SKM-1 treated with dmso at 0.1 percent for 144 hours (cell line): ENCODE results near the gene TAF5L.
"Not testable (repeated sequence)": the region's sequence is repeated elsewhere in the genome, so short reads cannot be mapped to it uniquely, and the experiment has no call there.

Source experiments
- DNase-seq: peaks from one replicate; lab custom pipeline; 2025; ENCODE audit not compliant: unreplicated experiment; lab: John Stamatoyannopoulos, UW

Gene TAF5L

DNA sequence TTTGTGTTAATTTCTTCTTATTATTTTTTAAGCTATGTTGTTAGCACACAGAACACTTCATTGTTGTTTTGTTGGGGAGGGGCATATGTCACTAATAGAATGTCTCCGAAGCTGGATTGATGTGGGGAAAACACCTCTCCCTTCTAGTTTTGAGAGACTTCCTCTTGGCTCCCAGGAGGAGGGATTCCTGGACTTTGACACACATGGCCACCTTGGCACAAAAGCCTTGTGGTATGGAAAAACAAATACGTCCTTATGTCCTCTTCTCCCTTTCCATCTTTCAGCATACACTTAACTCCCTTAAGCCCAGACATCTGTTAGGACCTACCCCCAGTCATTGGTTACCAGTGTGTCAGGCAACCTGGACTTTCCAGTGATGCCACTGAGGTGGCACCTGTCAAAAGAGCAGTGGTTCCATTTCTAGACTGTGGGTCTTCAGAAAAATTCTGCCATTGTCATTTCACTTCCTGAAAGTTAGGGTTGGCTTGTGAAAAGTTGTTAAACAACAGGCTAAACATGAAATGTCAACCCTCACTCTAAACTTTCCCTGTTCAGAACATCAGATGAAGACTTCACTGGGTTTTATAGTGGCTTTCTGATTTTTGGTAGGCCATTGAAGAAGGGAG, 54.9 kb downstream of the TAF5L start:
- DNase-seq, result no peak

DNA sequence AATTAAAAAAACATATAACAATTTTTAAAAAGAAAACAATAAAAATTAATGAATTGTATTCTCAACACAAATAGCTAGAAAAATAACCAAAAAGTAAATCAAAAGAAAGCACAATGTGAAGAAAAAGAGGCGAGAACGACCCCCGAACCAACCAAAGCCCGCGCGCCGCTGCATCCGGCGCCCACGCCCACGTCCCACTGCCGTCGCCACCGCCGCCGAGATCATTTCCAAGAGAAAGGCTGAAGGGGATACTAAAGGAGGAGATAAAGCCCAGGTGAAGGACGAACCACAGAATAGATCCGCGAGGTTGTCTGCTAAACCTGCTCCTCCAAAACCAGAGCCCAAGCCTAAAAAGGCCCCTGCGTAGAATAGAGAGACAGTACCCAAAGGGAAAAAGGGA, 55.6 kb downstream of the TAF5L start:
- DNase-seq, result no peak

DNA sequence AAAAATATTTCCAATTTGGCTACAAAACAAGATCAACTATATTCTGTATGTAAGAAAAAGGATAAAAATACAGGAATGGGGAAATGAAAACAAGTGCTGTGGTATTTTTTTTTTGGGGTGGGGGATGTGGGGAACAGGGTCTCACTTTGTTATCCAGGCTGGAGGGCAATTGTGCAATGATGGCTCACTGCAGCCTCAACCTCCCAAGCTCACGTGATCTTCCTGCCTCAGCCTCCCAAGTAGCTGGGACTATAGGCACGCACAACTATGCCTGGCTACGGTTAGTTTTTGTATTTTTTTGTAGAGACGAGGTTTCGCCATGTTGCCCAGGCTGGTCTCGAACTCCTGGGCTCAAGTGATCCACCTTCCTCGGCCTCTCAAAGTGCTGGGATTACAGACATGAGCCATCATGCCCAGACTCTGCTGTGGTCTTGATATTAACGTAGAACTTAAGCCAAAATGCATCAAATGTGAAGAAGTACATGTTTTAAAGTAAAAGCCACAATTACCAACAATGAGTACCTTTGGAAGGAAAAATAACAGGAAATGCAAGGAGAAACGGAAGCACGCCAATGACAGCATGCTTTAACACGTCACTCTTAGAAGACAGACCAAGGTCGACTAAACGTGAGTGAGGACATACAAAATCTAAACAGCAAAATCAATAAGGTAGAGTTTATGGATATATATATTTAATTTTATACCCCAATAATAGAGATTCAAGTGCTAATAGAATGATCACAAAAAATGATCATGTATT, 58.6 kb downstream of the TAF5L start:
- peak; percentile 29 for DNase-seq

DNA sequence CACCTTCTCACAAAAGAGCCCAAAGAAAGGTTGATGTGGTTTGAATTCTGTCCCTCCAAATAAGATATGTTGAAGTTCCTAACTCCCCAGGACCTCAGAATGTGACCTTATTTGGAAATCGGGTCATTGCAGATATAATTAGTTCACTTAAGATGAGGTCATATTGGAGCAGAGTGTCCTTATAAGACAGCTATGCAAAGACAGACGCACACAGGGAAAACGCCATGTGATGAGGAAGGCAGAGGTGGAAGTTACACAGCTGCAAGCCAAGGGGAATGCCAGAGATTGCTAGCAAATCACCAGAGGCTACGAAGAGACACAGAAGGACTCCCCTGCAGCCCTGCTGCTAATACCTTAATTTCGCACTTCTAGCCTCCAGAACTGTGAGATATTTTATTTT, 62.2 kb downstream of the TAF5L start:
- DNase-seq, result peak; percentile 12

DNA sequence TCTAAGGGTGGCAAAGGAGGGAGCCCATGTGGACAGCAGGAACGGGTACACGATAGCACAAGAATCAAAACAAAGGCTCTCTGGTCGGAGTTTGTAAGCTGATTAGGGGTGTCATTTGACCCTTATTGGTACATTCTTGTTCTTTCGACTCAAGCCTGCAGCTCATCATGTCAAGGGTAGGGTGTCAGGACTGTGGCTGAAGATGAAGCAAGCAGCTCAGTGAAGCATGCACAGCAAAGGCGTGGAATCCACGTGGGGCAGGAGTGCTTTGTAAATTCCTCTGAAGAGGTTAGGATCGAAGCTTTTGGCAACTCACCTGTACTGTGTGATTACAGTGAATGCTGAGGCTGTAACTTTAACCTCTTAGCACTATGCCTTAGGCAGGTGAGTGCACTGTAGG, 62.7 kb downstream of the TAF5L start:
- no peak for DNase-seq

DNA sequence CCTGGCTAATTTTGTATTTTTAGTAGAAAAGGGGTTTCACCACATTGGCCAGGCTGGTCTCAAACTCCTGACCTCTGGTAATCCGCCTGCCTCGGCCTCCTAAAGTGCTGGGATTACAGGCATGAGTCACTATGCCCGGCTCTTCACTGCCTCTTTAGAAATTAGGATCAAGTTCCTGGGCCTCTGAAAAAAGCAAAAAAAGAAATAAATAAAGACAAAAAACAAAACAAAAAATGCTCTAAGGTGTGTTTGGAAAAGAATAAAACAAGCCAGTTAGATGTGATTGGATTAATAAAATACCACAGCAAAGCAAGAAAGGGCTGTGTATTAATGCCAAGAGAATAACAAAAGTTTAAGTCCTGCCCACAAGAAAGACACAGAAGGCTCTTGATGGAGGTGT, 63.2 kb downstream of the TAF5L start:
- DNase-seq, result no peak

DNA sequence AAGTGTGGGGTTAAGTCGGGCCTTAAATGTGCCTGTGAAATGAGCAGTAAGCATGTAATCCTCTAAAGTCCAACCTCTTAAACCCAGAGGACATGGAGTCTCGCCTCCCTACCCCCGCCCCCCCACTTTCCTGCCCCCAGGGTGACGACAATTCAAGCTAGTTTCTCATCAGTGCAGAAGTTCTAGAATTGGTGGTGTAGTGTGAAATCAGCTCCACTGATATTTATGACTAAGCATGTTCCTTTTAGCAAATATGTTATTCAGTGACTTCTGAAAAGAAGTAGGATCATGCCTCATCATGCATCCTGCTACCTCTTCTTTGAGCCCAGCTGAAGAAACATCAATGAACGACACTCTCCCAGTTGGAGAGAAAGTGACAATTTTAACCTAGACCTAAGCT, 64.8 kb downstream of the TAF5L start:
- DNase-seq, result no peak

DNA sequence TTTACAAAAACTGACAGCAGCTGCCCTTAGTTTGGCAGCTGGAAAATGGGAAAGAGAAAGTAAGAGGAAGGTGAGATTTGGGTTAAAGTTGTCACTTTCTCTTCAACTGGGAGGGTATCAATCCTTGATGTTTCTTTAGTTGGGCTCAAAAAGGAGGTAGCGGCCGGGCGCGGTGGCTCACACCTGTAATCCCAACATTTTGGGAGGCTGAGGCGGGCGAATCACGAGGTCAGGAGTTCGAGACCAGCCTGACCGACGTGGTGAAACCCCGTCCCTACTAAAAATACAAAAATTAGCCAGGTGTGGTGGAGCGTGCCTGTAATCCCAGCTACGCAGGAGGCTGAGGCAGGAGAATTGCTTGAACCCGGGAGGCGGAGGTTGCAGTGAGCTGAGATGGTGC, 65.8 kb downstream of the TAF5L start:
- not testable (repeated sequence) for DNase-seq

DNA sequence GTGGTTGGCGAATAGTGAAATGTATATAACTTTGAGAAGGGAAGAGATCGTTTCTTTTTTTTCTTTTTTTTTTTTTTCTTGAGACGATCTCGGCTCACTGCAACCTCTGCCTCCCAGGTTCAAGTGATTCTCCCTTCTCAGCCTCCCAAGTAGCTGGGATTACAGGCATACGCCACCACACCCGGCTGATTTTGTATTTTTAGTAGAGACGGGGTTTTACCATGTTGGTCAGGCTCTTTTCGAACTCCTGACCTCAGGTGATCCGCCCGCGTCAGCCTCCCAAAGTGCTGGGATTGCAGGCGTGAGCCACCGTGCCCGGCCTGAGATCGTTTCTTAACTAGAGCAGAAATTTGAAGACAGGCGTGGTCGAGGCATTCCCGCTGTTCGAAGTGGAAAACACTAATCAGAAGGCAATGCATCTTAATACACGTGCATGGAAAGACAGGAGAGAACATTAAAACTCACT, 66.6 kb downstream of the TAF5L start:
- DNase-seq, result not testable (repeated sequence)

DNA sequence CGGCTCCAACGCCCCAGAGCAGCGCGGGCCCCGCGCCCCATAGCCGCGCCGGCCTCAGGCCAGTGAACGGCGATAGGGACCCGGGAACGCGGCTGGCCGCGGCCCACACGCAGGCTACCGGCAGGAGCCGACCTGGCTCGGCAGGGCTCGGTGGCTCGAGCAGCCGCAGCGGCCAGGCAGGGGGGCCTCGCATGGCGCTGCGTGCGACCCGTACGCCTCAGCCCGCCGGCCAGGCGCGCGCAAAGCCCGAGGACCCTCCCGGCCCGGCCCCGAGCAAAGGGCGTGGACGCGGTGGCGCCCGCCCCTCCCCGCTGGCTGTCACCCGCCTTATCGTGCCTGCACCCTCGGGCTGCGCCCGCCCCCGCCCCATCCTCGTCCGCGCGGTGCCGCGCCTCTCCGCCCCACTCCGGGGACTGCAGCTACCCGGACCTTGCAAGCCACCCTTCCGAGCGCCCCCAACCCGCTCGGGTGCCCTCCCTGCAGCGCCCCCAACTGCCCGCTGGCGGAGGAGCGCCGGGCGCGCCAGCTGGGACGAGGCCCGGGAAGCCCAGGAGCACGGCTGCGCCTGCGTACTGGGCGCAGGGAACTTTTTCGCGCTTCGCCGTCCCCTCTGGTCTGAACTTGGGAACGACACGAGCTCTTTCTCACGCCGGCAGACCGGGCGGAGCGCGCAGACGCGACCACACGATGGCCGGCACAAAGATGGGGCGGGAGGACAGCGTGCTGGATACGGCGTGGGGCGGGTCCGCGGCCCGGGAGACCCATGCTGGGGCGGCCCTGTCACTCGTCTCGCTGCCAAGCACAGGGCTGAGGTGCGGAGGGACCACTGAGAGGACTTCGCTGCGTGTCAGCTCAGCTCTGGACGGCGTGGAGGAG, 67.2 kb downstream of the TAF5L start, which contains the start of gene ABCB10:
Gene ABCB10 (minus strand): TSS at position 248 of the 876 bp plus-strand sequence. CDS start 55 bp downstream, at position 193.
- peak; percentile 99 for DNase-seq

DNA sequence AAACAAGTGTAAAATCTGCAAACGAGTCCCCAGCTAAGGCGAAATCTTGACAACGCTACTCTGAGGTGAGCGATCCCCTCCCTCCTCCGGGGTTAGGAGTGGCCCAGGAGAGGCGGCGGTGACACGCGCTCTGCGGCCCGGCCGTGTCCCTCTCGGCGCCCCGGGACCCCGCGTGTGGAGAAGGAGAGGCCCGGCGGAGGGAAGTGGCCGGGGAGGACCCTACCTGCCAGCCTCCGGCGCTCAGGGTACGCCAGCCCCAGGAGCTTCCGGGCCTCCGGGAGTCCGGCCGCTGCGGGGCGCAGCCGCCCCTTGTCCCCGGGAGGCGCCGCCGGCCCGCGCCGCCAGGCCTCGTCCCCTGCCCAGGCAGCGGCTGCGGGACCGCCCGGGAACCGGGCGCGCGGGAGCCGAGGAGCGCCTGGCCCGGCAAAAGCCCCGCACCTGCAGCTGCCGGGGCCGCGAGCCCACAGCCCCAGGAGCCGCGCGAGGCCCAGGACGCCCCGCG, 68.0 kb downstream of the TAF5L start:
- DNase-seq, result no peak

DNA sequence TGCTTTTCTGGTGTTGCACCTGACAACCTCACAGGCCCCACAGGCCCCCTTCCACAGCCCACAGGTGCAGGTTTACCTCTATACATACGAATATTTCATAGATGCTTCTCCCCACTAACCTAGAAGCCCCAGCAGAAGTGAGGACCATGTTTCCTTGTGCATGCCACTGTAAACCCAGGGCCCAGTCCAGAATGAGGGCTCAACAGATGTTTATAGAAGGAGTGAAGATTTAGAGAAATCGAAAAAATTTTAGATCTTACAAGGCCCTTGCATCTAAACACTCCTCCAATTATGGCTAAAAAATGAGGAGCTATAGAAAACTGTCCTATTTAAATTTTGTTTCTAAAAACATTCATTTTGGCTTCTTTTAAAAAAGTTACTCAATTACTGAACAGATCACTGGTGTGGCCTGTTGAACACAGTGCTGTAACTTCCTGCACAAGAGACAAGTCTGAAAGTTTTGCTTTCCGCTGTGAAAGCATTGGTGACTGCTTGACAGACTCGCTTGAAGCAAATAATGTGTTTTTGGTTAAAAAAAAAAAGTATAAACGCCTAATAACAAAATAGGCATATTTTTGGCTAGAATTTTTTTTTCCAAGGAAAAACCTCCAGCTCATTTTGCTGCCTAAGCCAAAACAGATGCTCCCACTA, 68.6 kb downstream of the TAF5L start:
- peak; percentile 38 for DNase-seq

DNA sequence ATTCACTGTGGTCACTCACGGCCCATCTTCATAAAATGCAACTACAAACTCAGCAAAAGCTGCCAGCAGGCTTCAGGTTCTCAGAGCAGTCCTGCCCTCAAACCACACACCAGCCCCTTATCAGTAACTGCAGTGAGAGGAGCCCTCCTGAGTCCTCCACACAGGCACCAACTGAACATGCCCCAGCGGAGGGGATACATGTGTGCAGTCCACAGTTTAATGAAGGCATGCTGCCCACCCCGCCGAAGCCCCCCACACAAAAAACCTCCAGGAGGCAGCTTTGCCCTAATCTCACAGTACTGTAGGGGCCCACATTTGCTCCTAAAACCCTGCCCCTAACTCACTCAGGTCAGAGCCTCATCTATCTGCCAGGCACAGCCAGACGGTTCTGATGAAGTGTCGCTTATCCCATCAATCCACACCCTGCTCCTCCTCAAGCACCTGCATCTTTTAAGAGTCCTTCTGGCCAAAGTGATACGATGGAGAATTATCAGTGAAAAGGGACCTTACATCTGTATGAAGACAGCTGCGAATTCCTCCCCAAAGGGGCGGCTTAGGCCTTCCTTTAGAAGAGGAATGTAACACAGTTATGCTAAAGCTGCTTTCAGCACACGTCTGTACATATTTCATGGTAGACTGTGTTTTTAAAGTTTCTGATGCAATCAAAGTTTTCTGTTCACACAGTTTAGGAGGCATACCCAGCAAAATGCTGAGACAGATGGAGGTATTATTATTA, 70.9 kb downstream of the TAF5L start:
- DNase-seq, result no peak

DNA sequence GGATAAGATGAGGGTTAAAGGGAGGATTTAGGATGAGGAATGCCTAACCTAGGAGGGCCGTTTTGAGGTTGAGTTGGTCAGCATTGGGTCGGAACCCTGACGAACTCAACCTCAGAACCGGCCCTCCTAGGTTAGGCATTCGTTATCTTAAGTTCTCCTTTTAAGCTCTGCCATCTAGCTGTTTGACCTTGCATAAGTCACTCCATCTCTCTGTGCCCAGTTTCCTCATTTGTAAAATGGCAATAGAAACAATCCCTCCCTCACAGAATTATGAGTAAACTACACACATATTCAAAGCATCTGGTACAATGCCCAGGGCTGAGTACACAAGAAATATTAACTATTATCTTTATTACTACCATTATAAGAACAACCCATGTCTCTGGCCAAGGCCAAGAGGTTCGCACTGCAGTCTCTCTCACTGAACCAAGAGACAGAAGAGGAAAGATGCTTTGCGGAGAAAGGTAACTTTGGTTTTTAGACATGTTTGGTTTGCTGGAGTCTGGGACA, 72.2 kb downstream of the TAF5L start:
- DNase-seq, result peak; percentile 19

DNA sequence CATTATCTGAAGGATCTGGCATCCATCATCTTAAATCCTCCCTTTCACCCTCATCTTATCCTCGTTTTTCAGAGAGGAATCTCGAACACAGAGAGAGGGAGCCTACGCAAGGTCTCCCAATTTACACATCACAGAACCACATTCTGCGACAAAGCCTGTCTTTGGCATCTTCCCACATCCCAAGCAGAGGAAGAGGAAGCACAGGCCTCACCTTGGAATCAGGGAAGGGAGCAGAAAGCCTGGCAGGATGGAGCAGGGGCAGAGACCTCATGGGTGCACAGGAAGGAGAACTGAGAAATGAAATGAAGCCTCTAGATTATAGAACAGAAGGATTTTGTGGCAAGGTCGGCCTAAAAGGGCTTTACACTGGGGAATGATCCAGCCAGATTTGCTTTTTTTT, 73.2 kb downstream of the TAF5L start:
- DNase-seq, result no peak

DNA sequence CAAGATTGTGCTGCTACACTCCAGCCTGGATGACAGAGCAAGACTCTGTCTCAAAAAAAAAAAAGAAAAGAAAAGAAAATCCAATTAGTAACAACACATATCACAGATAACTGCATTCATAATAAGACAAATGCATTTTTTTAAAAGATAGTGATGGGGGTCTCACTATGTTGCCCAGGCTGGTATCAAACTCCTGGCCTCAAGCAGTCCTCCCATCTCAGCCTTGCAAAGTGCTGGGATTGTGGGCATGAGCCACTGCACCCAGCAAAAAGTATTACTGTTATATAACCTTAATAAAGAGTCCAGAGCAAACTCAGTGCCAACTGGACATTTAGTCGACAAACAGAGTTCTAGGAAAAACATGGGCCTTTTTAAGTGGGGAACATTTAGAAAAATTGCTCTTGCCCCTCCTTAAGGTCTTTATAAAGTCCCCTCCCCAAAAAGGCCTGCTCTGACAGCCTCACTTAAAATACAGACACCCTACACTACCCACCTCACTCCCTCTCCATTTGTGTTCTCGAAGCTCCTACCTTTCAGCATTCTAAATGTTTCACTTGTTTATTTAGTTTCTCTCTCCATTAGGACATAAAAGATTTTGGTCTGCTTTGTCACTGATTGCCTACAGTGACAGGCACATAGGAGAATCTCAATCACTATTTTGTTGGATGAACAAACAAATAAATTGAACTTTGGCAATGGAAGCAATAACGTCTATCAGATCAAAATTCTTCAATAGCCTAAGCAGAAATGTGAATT, 74.9 kb downstream of the TAF5L start:
- no peak for DNase-seq

DNA sequence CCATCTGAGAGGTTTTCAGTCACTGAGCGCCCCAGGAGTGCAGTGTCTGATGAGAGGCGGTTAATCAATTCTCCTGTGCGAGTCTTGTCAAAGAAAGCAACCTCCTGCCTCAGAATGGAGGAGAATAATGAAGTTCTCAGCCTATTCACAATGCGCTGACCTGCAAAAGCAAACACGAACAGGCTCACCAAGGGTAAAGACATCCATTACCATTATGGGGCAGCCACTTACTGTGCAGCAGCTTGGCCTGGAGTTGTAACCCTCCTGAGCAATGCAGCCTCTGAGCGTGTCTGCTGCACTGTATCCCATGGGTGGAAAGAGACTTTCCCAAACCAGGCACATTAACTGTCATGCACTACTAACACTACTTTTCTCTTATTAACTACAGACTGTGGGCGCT, 78.4 kb downstream of the TAF5L start:
- no peak for DNase-seq

DNA sequence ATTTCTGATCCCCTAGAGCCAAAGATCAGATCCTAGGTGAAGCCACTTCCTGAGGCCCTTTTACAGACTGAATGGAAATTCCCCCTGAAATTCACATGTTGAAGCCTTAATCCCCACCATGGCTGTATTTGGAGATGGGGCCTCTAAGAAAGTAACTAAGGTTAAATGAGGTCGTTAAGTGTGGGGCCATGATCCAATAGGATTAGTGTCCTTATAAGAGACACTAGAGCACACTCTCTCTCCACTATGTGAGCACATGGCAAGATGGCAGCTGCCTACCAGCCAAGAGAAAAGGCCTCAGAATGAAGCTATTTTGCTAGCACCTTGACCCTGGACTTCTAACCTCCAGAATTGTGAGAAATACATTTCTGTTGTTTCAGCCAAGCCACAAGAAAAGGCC, 81.3 kb downstream of the TAF5L start:
- DNase-seq, result no peak
